Breast epithelium (tissue), 3 donors: Measurements from ENCODE around the gene UTP15.

Source experiments
- CTCF ChIP-seq, 3 donors: fragments of 450-650 bp; IDR thresholded peaks; one replicate each; pipeline ENCODE4 v1.5.1; 2016 to 2017; ENCODE audit warnings: antibody characterized with exemption in 3 of 3, mild to moderate bottlenecking in 3 of 3, moderate library complexity in 3 of 3
- POLR2A ChIP-seq: fragments of 450-650 bp; IDR thresholded peaks from one replicate; pipeline ENCODE4 v1.6.1; 2016; ENCODE audit warnings: antibody characterized with exemption, mild to moderate bottlenecking, moderate library complexity
- POLR2AphosphoS5 ChIP-seq, 3 donors: sonication (generic); formaldehyde crosslinking; IDR thresholded peaks; one replicate each; pipeline ENCODE4 v1.6.1; 2017; ENCODE audit warnings: antibody characterized with exemption in 3 of 3

- TF ChIP-seq POLR2AphosphoS5 (IDR thresholded peaks at IDR 0.05) (no peak), CTCF (IDR thresholded peaks at IDR 0.05) (no peak), POLR2A (no peak)
These were observed 25.8 kb upstream of the UTP15 start for GRCh38 chr5:73539730-73540129.
